ENCODE measurements around the gene AP3B1. TPM values are rescaled to one million over a fixed set of nuclear protein-coding genes. Genes with fewer than 3 reads are reported as not detected.

Gene AP3B1
- total and polyA plus RNA-seq, 4 donors, result 24.7 to 46.4 (median 35.9) TPM

DNA sequence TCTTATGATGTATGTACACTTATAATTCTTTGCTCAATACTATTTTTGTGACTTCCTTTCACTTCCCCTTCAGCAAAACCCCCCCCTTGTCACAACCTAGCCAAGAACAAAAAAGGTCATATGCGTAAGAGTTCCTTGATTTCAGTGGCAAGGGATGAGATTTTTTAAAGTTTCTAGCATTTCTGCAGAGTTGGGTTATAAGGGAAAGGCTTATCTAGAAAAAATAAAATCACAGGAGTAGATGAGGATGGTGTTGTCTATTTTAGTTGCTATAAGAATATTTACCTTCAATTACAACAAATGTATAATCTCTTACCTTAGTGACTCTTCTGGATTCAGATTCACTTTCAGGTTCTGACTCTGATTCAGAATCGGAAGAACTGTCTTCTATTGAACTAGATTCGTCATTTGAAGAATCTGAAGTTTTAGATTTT lies 184.6 kb downstream of the AP3B1 start:
- Histone ChIP-seq H3K4me3 (ENCODE audit: low read depth, low read length) (no peak overlapping the region), H3K4me1 (ENCODE audit: control insufficient read depth, insufficient read depth, low read length) (no peaks in the 10 kb centered on the region), H3K36me3 (ENCODE audit: control insufficient read depth, insufficient read depth, low read length) (peaks cover 2% of the 10 kb centered on the region), H3K27ac (ENCODE audit: low read depth, low read length) (no peak overlapping the region), H3K9me3 (ENCODE audit: control insufficient read depth, insufficient read depth, low read length) (no peaks in the 10 kb centered on the region), H3K27me3 (ENCODE audit: control insufficient read depth, insufficient read depth, low read length) (no peaks in the 10 kb centered on the region)
- no CpG with 5 or more reads among the region's 3 CpGs for WGBS (ENCODE audit: insufficient coverage)
- no peak for DNase-seq (ENCODE audit: low read depth in 4 of 6, low spot score in 6 of 6)

DNA sequence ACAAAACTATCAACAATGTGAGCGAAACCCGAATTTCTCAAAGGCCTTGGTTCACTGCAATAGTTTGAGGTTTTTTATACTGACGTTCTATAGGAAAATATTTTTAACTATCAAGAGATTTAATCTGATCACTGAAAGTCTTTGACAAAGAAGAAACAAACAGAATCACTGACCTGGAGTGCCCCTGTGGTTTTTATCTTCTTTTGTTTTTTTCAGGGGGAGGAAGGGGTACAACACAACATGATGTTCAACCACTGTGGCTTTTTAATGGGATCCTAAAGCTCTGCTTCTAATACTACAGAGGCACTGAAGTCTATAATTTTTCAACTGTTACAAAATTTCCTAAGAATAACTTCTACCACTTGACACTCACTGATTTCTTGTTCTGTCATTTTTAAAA lies 185.9 kb downstream of the AP3B1 start:
- DNase-seq (ENCODE audit: low read depth in 4 of 6, low spot score in 6 of 6), result no peak
- Histone ChIP-seq H3K36me3 (ENCODE audit: control insufficient read depth, insufficient read depth, low read length) (peaks cover 2% of the 10 kb centered on the region), H3K27me3 (ENCODE audit: control insufficient read depth, insufficient read depth, low read length) (no peaks in the 10 kb centered on the region), H3K27ac (ENCODE audit: low read depth, low read length) (no peak overlapping the region), H3K9me3 (ENCODE audit: control insufficient read depth, insufficient read depth, low read length) (no peaks in the 10 kb centered on the region), H3K4me3 (ENCODE audit: low read depth, low read length) (no peak overlapping the region), H3K4me1 (ENCODE audit: control insufficient read depth, insufficient read depth, low read length) (no peaks in the 10 kb centered on the region)
- no CpG with 5 or more reads among the region's 3 CpGs for WGBS (ENCODE audit: insufficient coverage)

DNA sequence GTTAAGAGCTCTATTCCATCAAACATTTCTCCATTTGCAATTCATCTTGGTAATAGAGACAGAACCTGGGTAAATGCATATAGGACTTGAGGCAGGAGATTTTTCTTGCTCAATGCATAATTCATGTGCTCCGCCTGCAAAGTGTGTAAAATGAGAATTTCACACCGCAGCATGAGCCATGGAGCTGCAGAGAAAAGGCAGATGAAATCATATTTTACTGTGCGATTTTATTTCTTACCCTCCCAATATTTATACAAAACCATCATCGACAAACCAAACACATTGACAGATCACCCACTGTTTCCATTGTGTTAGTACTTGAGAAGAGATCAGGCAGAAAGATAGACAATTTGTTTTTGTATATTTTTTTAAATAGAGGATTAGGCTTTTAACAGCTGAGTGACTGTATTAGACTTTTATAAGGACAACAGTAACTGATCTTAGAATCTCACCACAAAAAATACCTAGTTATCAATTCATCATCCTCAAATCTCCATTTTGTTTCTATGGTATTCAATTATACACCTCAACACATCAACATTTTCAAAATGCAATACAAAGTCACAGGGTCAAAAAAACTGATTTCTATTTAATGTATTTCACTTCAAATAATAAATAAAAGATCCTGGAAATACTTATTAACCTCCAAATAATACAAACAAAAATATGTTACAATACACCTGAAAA lies 191.1 kb downstream of the AP3B1 start:
- Histone ChIP-seq H3K4me1 (ENCODE audit: control insufficient read depth, insufficient read depth, low read length) (no peaks in the 10 kb centered on the region), H3K9me3 (ENCODE audit: control insufficient read depth, insufficient read depth, low read length) (no peaks in the 10 kb centered on the region), H3K4me3 (ENCODE audit: low read depth, low read length) (no peak overlapping the region), H3K36me3 (ENCODE audit: control insufficient read depth, insufficient read depth, low read length) (no peaks in the 10 kb centered on the region), H3K27me3 (ENCODE audit: control insufficient read depth, insufficient read depth, low read length) (no peaks in the 10 kb centered on the region), H3K27ac (ENCODE audit: low read depth, low read length) (no peak overlapping the region)
- no CpG with 5 or more reads among the region's 4 CpGs for whole genome bisulfite sequencing (ENCODE audit: insufficient coverage)
- DNase-seq (ENCODE audit: low read depth in 4 of 6, low spot score in 6 of 6), result peak in 3 of 6 donors; percentile 3 to 83 (median 44)

DNA sequence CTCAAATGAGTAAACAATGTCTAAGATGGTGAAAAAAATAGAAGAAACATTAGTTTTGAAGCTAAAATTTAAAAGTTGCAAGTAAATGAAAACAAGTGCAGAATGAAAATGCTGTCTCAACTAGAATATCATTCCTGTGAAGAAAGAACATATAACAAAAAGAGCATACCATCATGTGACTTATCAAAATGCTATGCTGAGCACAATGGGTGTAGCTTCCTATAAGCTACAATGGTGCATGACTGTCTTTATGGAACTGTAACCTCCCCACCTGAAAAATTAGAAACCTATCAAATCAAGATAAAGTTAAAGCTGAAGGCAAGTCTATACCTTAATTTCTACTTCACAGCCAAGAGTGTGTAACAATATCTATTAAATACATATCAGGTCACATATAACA lies 192.0 kb downstream of the AP3B1 start:
- H3K36me3 ChIP-seq (ENCODE audit: control insufficient read depth, insufficient read depth, low read length), result no peaks in the 10 kb centered on the region
- H3K4me1 ChIP-seq (ENCODE audit: control insufficient read depth, insufficient read depth, low read length), result no peaks in the 10 kb centered on the region
- DNase-seq (ENCODE audit: low read depth in 4 of 6, low spot score in 6 of 6), result no peak

DNA sequence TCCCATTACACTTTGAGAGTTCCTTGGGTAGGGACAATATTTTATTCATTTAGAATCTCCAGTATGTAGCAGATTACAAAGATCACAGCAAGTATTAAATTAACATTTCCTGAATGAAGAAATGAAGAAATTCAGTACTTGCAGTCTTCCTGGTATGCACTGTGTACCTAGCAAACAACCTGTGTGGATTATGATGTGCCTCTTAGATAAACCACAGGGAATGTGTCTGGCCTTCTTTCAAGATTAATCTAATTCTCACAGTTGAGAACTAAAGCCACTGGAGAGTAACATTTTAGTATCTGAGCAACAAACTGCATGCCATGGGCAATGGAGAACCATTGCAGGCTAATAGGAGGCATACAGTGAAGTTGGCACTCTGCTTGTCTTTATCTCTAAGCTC lies 199.4 kb downstream of the AP3B1 start:
- no peak overlapping the region for H3K4me3 ChIP-seq (ENCODE audit: low read depth, low read length)
- H3K27ac ChIP-seq (ENCODE audit: low read depth, low read length), result no peak overlapping the region
- no peaks in the 10 kb centered on the region for H3K4me1 ChIP-seq (ENCODE audit: control insufficient read depth, insufficient read depth, low read length)
- peaks cover 5% of the 10 kb centered on the region for H3K36me3 ChIP-seq (ENCODE audit: control insufficient read depth, insufficient read depth, low read length)
- H3K9me3 ChIP-seq (ENCODE audit: control insufficient read depth, insufficient read depth, low read length), result no peaks in the 10 kb centered on the region
- no peaks in the 10 kb centered on the region for H3K27me3 ChIP-seq (ENCODE audit: control insufficient read depth, insufficient read depth, low read length)
- no peak for DNase-seq (ENCODE audit: low read depth in 4 of 6, low spot score in 6 of 6)

More for the DNA sequence above, 192.0 kb downstream of the AP3B1 start:
- H3K27me3 ChIP-seq (ENCODE audit: control insufficient read depth, insufficient read depth, low read length), result no peaks in the 10 kb centered on the region
- H3K27ac ChIP-seq (ENCODE audit: low read depth, low read length), result no peak overlapping the region
- H3K4me3 ChIP-seq (ENCODE audit: low read depth, low read length), result no peak overlapping the region
- no peaks in the 10 kb centered on the region for H3K9me3 ChIP-seq (ENCODE audit: control insufficient read depth, insufficient read depth, low read length)

DNA sequence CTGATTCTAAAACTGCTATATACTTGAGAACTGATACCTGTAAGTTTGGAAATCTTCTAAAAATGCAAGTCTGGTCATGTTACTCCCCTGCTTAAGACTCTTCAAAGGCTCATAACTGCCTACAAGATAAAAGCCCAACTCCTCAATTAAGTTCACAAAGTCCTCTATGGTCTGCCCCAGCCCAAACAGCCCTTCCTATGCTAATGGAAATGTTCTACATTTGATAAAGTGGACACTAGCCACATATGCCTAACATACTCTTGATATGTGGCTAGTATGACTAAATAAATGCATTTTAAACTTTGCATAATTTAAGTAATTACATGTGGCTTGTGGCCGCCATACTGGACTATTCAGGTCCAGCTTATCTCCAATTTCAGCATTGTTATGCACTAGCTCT lies 204.5 kb downstream of the AP3B1 start:
- Histone ChIP-seq H3K4me3 (ENCODE audit: low read depth, low read length) (no peak overlapping the region), H3K4me1 (ENCODE audit: control insufficient read depth, insufficient read depth, low read length) (no peaks in the 10 kb centered on the region), H3K36me3 (ENCODE audit: control insufficient read depth, insufficient read depth, low read length) (no peaks in the 10 kb centered on the region), H3K27me3 (ENCODE audit: control insufficient read depth, insufficient read depth, low read length) (no peaks in the 10 kb centered on the region), H3K9me3 (ENCODE audit: control insufficient read depth, insufficient read depth, low read length) (no peaks in the 10 kb centered on the region), H3K27ac (ENCODE audit: low read depth, low read length) (no peak overlapping the region)
- no peak for DNase-seq (ENCODE audit: low read depth in 4 of 6, low spot score in 6 of 6)
- no CpG with 5 or more reads among the region's 1 CpG for WGBS (ENCODE audit: insufficient coverage)

DNA sequence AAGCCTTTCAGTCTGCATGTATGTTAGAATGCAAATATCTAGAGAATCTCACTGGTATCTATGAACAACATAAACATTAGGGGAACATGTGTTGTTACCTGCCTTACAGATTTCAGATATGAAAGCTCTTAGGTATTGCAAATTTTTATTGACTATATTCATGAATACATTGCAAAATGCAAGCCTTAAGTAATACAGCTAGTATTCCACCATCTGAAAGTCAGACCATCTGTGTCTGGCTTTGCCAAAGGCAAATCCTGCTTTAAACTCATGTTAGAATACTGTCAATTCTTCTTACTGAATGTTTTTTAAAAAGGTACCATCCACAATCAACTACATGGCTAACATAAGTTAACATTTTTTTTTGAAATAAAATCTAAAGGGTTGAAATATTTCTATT lies 215.6 kb downstream of the AP3B1 start:
- no peaks in the 10 kb centered on the region for H3K27me3 ChIP-seq (ENCODE audit: control insufficient read depth, insufficient read depth, low read length)
- DNase-seq (ENCODE audit: low read depth in 4 of 6, low spot score in 6 of 6), result peak in 1 of 6 donors; percentile 14

DNA sequence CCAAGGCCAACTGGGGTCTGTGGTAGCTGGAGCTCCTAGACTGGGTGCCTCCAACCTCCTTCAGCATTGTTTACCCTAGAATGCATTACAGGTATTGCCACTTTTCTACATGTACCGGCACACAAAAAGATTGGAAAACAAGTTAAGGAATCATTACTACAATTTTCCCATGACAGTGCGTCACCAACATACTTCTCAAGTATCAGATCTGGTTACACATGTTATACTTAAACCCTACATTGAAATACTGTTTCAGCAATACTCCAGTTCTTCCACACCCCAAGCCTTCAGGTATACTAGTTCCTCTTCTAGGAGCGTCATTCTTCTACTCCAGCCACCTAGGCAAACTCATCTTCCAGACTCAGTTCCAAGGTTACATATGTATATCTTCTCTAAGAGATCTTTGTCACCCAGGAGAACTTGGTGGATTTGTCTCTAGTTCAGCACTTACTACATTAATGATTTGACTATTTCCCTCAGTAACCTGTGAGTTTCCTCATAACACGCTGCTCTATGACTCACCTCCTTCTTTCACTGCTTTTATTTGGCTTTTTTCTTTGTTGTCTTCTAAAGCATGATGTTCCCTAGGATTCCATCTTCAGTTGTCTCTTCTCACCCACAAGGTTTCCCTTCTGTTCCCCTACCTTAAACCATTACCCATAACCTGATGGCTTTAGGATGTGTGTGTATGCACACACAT lies 217.0 kb downstream of the AP3B1 start:
- H3K27ac ChIP-seq (ENCODE audit: low read depth, low read length), result no peak overlapping the region
- no peaks in the 10 kb centered on the region for H3K36me3 ChIP-seq (ENCODE audit: control insufficient read depth, insufficient read depth, low read length)
- H3K4me1 ChIP-seq (ENCODE audit: control insufficient read depth, insufficient read depth, low read length), result no peaks in the 10 kb centered on the region
- H3K27me3 ChIP-seq (ENCODE audit: control insufficient read depth, insufficient read depth, low read length), result no peaks in the 10 kb centered on the region
- DNase-seq (ENCODE audit: low read depth in 4 of 6, low spot score in 6 of 6), result no peak
- H3K9me3 ChIP-seq (ENCODE audit: control insufficient read depth, insufficient read depth, low read length), result no peaks in the 10 kb centered on the region
- H3K4me3 ChIP-seq (ENCODE audit: low read depth, low read length), result no peak overlapping the region
- 100% methylated on average over 4 of the region's 4 CpGs for WGBS (ENCODE audit: insufficient coverage)

More for the DNA sequence above, 215.6 kb downstream of the AP3B1 start:
- no peaks in the 10 kb centered on the region for H3K36me3 ChIP-seq (ENCODE audit: control insufficient read depth, insufficient read depth, low read length)
- H3K27ac ChIP-seq (ENCODE audit: low read depth, low read length), result no peak overlapping the region
- H3K4me3 ChIP-seq (ENCODE audit: low read depth, low read length), result no peak overlapping the region
- H3K9me3 ChIP-seq (ENCODE audit: control insufficient read depth, insufficient read depth, low read length), result no peaks in the 10 kb centered on the region
- no peaks in the 10 kb centered on the region for H3K4me1 ChIP-seq (ENCODE audit: control insufficient read depth, insufficient read depth, low read length)

DNA sequence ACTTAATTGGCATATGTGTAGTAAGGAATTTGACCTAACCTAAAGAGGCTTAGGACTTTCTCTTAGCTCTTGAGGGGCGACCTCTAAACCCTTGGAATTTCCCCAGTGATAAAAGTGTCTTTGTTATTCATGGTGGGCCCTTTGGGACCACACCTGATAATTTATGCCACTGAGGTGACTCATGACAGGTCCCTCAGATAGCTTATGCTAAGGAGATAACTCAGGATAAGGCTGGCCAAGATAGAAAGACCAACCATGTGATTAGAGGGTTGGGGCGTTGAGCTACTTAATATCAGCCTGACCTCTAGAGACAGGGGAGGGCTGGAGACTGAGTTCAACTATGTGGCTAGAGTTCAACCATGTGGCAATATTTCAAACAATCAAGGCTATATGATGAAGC lies 218.1 kb downstream of the AP3B1 start:
- 100% methylated on average over 1 of the region's 2 CpGs for WGBS (ENCODE audit: insufficient coverage)
- Histone ChIP-seq H3K36me3 (ENCODE audit: control insufficient read depth, insufficient read depth, low read length) (no peaks in the 10 kb centered on the region), H3K4me3 (ENCODE audit: low read depth, low read length) (no peak overlapping the region), H3K9me3 (ENCODE audit: control insufficient read depth, insufficient read depth, low read length) (no peaks in the 10 kb centered on the region), H3K4me1 (ENCODE audit: control insufficient read depth, insufficient read depth, low read length) (no peaks in the 10 kb centered on the region), H3K27me3 (ENCODE audit: control insufficient read depth, insufficient read depth, low read length) (no peaks in the 10 kb centered on the region), H3K27ac (ENCODE audit: low read depth, low read length) (no peak overlapping the region)
- no peak for DNase-seq (ENCODE audit: low read depth in 4 of 6, low spot score in 6 of 6)

DNA sequence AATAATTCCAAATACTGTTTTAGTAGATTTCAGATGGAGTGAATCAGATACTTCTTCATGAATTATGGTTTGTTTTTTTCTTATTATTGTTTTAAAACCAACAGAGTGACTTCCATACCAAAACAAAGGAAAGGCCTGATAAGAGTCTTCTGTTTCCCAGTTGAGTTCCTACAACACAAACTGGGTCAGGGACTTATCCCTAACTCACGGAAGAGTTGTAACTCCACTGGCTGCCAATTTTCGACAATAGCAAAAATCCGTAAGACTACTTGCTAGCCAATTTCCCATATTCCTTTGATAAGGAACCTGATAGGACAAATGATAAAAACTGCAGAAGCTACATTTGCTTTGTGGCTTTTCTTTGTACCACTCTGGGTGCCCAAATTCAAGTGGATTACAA lies 219.2 kb downstream of the AP3B1 start:
- 100% methylated on average over 1 of the region's 3 CpGs for WGBS (ENCODE audit: insufficient coverage)
- H3K4me1 ChIP-seq (ENCODE audit: control insufficient read depth, insufficient read depth, low read length), result no peaks in the 10 kb centered on the region
- H3K27me3 ChIP-seq (ENCODE audit: control insufficient read depth, insufficient read depth, low read length), result no peaks in the 10 kb centered on the region
- peaks cover 3% of the 10 kb centered on the region for H3K9me3 ChIP-seq (ENCODE audit: control insufficient read depth, insufficient read depth, low read length)
- no peaks in the 10 kb centered on the region for H3K36me3 ChIP-seq (ENCODE audit: control insufficient read depth, insufficient read depth, low read length)
- no peak for DNase-seq (ENCODE audit: low read depth in 4 of 6, low spot score in 6 of 6)
- H3K4me3 ChIP-seq (ENCODE audit: low read depth, low read length), result no peak overlapping the region
- no peak overlapping the region for H3K27ac ChIP-seq (ENCODE audit: low read depth, low read length)

Data from spinal cord (tissue), 10 donors.